IMR-90 (cell line): Measurements from ENCODE around the gene ASCL3.

Experiments used
- CHD1 ChIP-seq: IDR thresholded peaks from 2 replicates; pipeline ENCODE4 v1.6.1; 2012; ENCODE audit warnings: low read depth, low read length, improper control_type of control experiment
- CTCF ChIP-seq: conservative IDR thresholded peaks from 2 replicates; pipeline ENCODE4 v1.5.1; 2012; ENCODE audit warnings: mild to moderate bottlenecking, low read depth, low read length, improper control_type of control experiment
- MXI1 ChIP-seq: IDR thresholded peaks from 2 replicates; pipeline ENCODE4 v1.6.1; 2012; ENCODE audit warnings: low read depth, mild to moderate bottlenecking, low read length, moderate library complexity, borderline replicate concordance
- POLR2A ChIP-seq: IDR thresholded peaks from 2 replicates; pipeline ENCODE4 v1.6.1; 2012; ENCODE audit warnings: mild to moderate bottlenecking, low read depth, low read length
- RAD21 ChIP-seq: IDR thresholded peaks from 2 replicates; pipeline ENCODE4 v1.6.1; 2012; ENCODE audit warnings: low read length, improper control_type of control experiment
- RFX5 ChIP-seq: IDR thresholded peaks from 2 replicates; pipeline ENCODE4 v1.8.0; 2012; ENCODE audit warnings: low read depth, mild to moderate bottlenecking, low read length, moderate library complexity
- SMC3 ChIP-seq: fragments of 150-350 bp; IDR thresholded peaks from 2 replicates; pipeline ENCODE4 v1.6.1; 2016; ENCODE audit warnings: low read depth, mild to moderate bottlenecking, antibody characterized with exemption, low read length, moderate library complexity

- no peak for TF ChIP-seq CTCF
- TF ChIP-seq POLR2A: no peak
- TF ChIP-seq SMC3: no peak
- TF ChIP-seq RFX5: no peak
- TF ChIP-seq MXI1: no peak
- TF ChIP-seq RAD21: no peak
- TF ChIP-seq CHD1: no peak
Measured at GRCh38 chr11:8926236-8926635, 16.6 kb downstream of the ASCL3 start.
